Measurements from ENCODE around the gene TWIST1. TPM values are rescaled to one million over a fixed set of nuclear protein-coding genes. Genes with fewer than 3 reads are reported as not detected.

Gene TWIST1
- total and polyA plus RNA-seq, 2 donors from 2014 or later = 1.3 to 1.7 TPM

DNA sequence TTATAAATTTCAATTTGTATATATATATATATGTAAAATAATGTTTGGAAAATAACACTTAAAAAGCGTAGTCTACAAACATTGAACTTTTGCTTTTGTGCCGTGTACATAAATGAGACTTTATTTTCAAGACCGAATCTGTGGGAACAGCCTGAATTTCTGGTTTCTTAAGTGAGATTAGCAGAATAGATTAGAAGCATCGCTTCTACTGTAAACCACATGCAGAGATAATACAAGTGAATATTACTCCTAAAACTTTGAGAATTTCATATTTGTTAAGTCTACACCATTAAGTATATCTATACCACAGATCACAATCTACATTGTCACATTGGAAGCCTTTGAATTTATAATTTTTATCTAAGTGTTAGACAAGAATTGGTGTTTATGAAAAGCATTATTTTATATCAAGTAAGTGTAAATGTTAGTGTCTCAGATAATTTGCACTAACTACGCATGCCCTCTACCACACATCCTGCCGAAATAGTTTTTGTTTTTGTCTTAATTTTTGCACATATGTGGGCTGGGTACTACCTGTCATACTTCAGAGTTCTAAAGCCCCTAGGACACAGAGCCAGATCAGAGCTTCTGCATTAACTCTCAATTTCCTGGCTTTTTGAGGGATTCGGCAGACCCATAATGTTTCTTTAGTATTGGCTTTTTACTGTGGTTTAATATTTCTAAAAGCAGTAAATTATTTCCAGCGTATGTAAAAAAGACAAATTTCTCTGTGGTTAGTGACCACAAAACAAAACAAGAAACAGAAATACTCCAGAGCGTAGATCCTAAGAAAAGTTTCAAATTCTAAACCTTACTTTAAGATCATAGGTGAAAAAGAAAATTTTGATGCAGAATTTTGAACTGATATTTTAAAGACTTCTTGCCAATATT lies 20.0 kb downstream of the TWIST1 start:
- Histone ChIP-seq H3K27me3 (ENCODE audit: control insufficient read depth, insufficient read depth, low read length) (peaks cover 5% of the 10 kb centered on the region), H3K9ac (ENCODE audit: low read length in 3 of 3) (no peak overlapping the region), H3K36me3 (ENCODE audit: control insufficient read depth in 2 of 3, insufficient read depth in 3 of 3, low read length in 3 of 3) (no peaks in the 10 kb centered on the region), H3K4me1 (ENCODE audit: control insufficient read depth in 2 of 3, insufficient read depth in 2 of 3, low read depth in 1 of 3, low read length in 3 of 3) (no peaks in the 10 kb centered on the region), H3K9me3 (ENCODE audit: control insufficient read depth in 2 of 3, insufficient read depth in 1 of 3, low read length in 3 of 3) (no peaks in the 10 kb centered on the region), H3K27ac (ENCODE audit: low read depth in 2 of 2, low read length in 2 of 2) (no peak overlapping the region), H3K4me3 (ENCODE audit: low read length in 3 of 3) (no peak overlapping the region)
- TF ChIP-seq, protein P1, sequence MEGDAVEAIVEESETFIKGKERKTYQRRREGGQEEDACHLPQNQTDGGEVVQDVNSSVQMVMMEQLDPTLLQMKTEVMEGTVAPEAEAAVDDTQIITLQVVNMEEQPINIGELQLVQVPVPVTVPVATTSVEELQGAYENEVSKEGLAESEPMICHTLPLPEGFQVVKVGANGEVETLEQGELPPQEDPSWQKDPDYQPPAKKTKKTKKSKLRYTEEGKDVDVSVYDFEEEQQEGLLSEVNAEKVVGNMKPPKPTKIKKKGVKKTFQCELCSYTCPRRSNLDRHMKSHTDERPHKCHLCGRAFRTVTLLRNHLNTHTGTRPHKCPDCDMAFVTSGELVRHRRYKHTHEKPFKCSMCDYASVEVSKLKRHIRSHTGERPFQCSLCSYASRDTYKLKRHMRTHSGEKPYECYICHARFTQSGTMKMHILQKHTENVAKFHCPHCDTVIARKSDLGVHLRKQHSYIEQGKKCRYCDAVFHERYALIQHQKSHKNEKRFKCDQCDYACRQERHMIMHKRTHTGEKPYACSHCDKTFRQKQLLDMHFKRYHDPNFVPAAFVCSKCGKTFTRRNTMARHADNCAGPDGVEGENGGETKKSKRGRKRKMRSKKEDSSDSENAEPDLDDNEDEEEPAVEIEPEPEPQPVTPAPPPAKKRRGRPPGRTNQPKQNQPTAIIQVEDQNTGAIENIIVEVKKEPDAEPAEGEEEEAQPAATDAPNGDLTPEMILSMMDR (IDR thresholded peaks at IDR 0.05; ENCODE audit: borderline replicate concordance, extremely low read depth, insufficient read depth) = no peak
- FAIRE-seq = no peak
- intact Hi-C loops (cut with DNase I) = no loop called here
- DNase-seq = no peak

DNA sequence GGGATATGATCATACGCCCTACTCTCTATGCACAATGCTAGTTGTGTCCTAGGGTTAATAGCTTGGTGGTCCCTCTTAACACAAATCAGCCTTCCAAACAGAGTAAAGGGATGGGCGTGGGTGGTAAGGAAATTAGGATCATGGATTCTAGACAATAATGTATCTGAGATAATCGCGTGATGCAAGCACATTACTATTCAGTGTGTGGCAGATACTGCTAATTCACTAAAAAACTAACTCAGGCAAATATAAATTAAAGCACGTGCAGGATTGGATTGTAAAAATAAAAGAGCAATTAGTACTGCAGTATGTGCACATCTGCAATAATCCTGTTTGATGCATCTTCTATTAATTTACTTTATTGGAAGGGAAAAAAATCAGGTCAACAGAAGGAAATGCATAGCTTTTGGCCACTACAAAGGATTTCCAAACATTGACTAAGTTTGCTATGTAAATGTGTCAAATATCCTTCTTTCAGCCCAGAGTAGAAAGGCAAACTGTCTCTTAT lies 22.0 kb downstream of the TWIST1 start:
- Histone ChIP-seq H3K4me1 (ENCODE audit: control insufficient read depth in 2 of 3, insufficient read depth in 2 of 3, low read depth in 1 of 3, low read length in 3 of 3) (no peaks in the 10 kb centered on the region), H3K36me3 (ENCODE audit: control insufficient read depth in 2 of 3, insufficient read depth in 3 of 3, low read length in 3 of 3) (no peaks in the 10 kb centered on the region), H3K4me3 (ENCODE audit: low read length in 3 of 3) (no peak overlapping the region), H3K9ac (ENCODE audit: low read length in 3 of 3) (no peak overlapping the region), H3K27me3 (ENCODE audit: control insufficient read depth, insufficient read depth, low read length) (no peaks in the 10 kb centered on the region), H3K27ac (ENCODE audit: low read depth in 2 of 2, low read length in 2 of 2) (no peak overlapping the region), H3K9me3 (ENCODE audit: control insufficient read depth in 2 of 3, insufficient read depth in 1 of 3, low read length in 3 of 3) (no peaks in the 10 kb centered on the region)
- intact Hi-C loops (cut with DNase I) = no loop called here
- DNase-seq (no peak), FAIRE-seq (no peak)
- TF ChIP-seq, protein P1 (IDR thresholded peaks at IDR 0.05; ENCODE audit: borderline replicate concordance, extremely low read depth, insufficient read depth) = no peak

DNA sequence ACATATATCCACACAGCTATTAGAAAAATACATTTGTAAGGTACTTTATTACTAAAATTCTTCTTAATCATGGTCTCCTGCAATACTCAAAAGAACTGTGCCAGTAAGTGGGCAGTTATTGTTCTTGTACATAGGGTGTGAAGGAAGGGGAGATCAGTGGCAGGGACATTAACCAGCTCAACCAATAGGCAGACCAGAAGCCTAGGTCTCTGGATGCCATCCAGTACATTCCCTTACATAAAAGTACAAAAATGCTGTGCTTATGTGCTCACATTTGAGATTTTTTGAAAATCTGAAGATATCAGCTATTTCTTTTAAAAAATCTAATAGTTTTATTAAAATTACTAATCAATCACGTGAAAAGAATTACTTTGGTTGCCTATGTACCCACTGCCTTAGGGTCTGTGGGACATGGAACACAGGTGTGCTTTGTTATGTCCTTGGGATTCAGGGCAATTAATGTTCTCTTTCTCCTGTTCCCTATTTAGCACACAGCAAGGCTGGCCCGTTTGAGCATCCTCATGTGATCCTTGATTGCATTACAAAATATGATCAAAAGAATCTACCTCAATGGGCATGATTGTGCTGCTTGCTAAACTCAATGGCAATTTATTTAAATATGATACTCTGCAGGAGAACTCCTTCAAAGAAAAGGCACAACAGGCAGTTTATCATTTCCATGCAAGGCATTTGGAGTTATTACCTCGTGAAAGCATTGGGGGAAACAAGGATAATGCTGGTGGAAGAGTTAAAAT lies 22.7 kb downstream of the TWIST1 start:
- intact Hi-C loops (cut with DNase I) = no loop called here
- H3K36me3 ChIP-seq (ENCODE audit: control insufficient read depth in 2 of 3, insufficient read depth in 3 of 3, low read length in 3 of 3) = no peaks in the 10 kb centered on the region
- H3K27ac ChIP-seq (ENCODE audit: low read depth in 2 of 2, low read length in 2 of 2) = no peak overlapping the region
- no peak overlapping the region for H3K4me3 ChIP-seq (ENCODE audit: low read length in 3 of 3)
- no peaks in the 10 kb centered on the region for H3K27me3 ChIP-seq (ENCODE audit: control insufficient read depth, insufficient read depth, low read length)
- TF ChIP-seq, protein P1 (IDR thresholded peaks at IDR 0.05; ENCODE audit: borderline replicate concordance, extremely low read depth, insufficient read depth) = no peak
- DNase-seq = no peak
- H3K9ac ChIP-seq (ENCODE audit: low read length in 3 of 3) = no peak overlapping the region
- H3K4me1 ChIP-seq (ENCODE audit: control insufficient read depth in 2 of 3, insufficient read depth in 2 of 3, low read depth in 1 of 3, low read length in 3 of 3) = no peaks in the 10 kb centered on the region
- no peaks in the 10 kb centered on the region for H3K9me3 ChIP-seq (ENCODE audit: control insufficient read depth in 2 of 3, insufficient read depth in 1 of 3, low read length in 3 of 3)
- no peak for FAIRE-seq
